Colonic mucosa (tissue), 4 donors: ENCODE measurements around the gene RBM15B. TPM values are rescaled to one million over a fixed set of nuclear protein-coding genes. Genes with fewer than 3 reads are reported as not detected.
"Not testable (repeated sequence)": the region's sequence is repeated elsewhere in the genome, so short reads cannot be mapped to it uniquely, and the experiment has no call there.

Experiments
- DNase-seq: peaks from one replicate; pipeline ENCODE4 v3.0.0-alpha.2; 2020
- H3K27ac ChIP-seq: fragments of 200-600 bp; one replicate; pipeline ENCODE4 v1.8.0; 2021
- H3K27me3 ChIP-seq: fragments of 200-600 bp; one replicate; pipeline ENCODE4 v1.8.0; 2021
- H3K36me3 ChIP-seq: fragments of 200-600 bp; one replicate; pipeline ENCODE4 v1.8.0; 2021
- H3K4me1 ChIP-seq: fragments of 200-600 bp; one replicate; pipeline ENCODE4 v1.8.0; 2021; ENCODE audit warnings: mild to moderate bottlenecking
- H3K4me3 ChIP-seq: fragments of 200-600 bp; one replicate; pipeline ENCODE4 v1.8.0; 2021
- H3K9ac ChIP-seq, 2 donors: one replicate each; pipeline ENCODE4 v1.7.0; 2013; ENCODE audit warnings: control low read depth in 2 of 2, low read depth in 2 of 2, low read length in 2 of 2
- H3K9me3 ChIP-seq: fragments of 200-600 bp; one replicate; pipeline ENCODE4 v1.8.0; 2021
- intact Hi-C: fragments of 100-400 bp; cut with DNase I; formaldehyde crosslinking; loops from one replicate; pipeline ENCODE4 v1.14.1; 2022
- total RNA-seq, 2 donors: library from RNA; stranded (reverse); fragmentation: NEBNext Ultra II Directional in 1 of 2; extraction: Animal tissue kit (Norgen Biotek cat#: 25700) in 1 of 2; gene quantifications; one replicate each; pipeline ENCODE4 v1.2.1, GENCODE V29; 2021
- TF ChIP-seq, protein P1 (sequence below): fragments of 200-600 bp; IDR thresholded peaks from one replicate; pipeline ENCODE4 v1.8.0; 2022; ENCODE audit warnings: antibody characterized with exemption, mild to moderate bottlenecking
- donor health status: healthy.
- donor health status: DM: no; HTN: no; CAD: no.
- donor health status: DM: no; HTN: no; CAD: no.

The RBM15B gene
- total RNA-seq, 2 donors from 2014 or later: 31.8 to 35.4 TPM

DNA sequence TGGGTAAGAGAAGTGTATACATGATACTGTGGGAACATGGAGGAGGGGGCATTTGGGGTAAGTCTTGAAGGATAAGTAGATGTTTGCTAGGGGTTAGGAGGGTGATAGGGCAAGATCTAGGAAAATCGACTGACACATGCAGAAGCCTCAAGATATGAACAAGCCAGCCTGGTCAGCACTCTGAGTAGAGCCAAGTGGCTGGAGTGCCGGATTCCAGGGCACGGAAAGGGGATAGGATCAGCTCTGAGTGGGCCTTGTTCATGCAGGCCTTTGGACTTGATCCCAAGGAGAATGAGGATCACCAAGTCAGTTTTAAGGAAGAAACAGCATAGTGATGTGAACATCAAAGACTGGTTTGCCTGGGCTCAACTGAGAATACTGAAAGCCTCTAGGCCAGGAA lies 30.3 kb upstream of the RBM15B start:
- H3K4me3 ChIP-seq: no peak overlapping the region
- H3K27me3 ChIP-seq: no peaks in the 10 kb centered on the region
- H3K4me1 ChIP-seq: no peaks in the 10 kb centered on the region
- DNase-seq: no peak
- no peaks in the 10 kb centered on the region for H3K9me3 ChIP-seq
- no peak overlapping the region for H3K9ac ChIP-seq
- intact Hi-C loops: no loop called here
- TF ChIP-seq, protein P1, sequence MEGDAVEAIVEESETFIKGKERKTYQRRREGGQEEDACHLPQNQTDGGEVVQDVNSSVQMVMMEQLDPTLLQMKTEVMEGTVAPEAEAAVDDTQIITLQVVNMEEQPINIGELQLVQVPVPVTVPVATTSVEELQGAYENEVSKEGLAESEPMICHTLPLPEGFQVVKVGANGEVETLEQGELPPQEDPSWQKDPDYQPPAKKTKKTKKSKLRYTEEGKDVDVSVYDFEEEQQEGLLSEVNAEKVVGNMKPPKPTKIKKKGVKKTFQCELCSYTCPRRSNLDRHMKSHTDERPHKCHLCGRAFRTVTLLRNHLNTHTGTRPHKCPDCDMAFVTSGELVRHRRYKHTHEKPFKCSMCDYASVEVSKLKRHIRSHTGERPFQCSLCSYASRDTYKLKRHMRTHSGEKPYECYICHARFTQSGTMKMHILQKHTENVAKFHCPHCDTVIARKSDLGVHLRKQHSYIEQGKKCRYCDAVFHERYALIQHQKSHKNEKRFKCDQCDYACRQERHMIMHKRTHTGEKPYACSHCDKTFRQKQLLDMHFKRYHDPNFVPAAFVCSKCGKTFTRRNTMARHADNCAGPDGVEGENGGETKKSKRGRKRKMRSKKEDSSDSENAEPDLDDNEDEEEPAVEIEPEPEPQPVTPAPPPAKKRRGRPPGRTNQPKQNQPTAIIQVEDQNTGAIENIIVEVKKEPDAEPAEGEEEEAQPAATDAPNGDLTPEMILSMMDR: no peak
- H3K27ac ChIP-seq: no peak overlapping the region
- H3K36me3 ChIP-seq: no peaks in the 10 kb centered on the region

DNA sequence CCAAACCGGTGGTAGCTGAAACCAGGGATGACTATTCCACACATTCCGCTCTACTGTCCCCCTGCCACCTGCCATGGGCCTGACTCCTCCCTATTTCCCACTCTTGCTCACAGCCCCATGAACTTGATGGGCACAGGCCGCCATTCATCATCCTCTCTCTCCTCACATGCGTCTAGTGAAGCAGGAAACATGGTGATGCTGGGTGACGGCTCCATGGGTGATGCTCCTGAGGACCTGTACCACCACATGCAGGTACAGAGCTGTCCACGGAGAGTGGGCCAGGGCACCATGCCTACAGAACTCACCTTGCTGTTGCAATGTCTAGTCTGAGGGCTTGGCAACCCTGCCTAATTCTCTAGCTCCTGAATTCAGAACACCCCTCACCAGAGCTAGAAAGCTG lies 29.3 kb upstream of the RBM15B start:
- H3K9ac ChIP-seq: no peak overlapping the region
- H3K36me3 ChIP-seq: no peaks in the 10 kb centered on the region
- no peaks in the 10 kb centered on the region for H3K4me1 ChIP-seq
- no peaks in the 10 kb centered on the region for H3K9me3 ChIP-seq
- no peak overlapping the region for H3K4me3 ChIP-seq
- no peak overlapping the region for H3K27ac ChIP-seq
- no peaks in the 10 kb centered on the region for H3K27me3 ChIP-seq
- TF ChIP-seq, protein P1: no peak
- no peak for DNase-seq
- intact Hi-C loops: no loop called here

DNA sequence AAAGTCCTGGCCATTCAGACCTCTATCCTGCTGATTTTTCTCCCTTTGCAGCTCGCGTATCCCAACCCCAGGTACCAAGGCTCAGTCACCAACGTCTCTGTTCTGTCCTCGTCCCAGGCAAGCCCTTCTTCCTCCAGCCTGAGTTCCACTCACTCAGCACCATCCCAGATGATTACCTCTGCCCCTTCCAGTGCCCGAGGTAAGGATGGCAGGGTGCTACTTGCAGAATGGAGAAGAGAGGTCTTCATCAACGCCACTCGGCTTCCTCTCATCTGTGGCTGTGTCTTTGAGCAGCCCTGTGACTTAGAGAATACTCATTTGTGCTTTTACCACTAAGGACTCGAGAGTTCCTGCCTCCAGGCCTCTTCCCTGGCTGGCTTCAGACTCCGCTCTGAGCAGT lies 28.6 kb upstream of the RBM15B start:
- H3K9ac ChIP-seq: no peak overlapping the region
- H3K4me3 ChIP-seq: no peak overlapping the region
- no peaks in the 10 kb centered on the region for H3K9me3 ChIP-seq
- no peak for DNase-seq
- TF ChIP-seq, protein P1: no peak
- intact Hi-C loops: no loop called here
- H3K27me3 ChIP-seq: no peaks in the 10 kb centered on the region
- no peak overlapping the region for H3K27ac ChIP-seq
- H3K36me3 ChIP-seq: no peaks in the 10 kb centered on the region
- H3K4me1 ChIP-seq: no peaks in the 10 kb centered on the region

DNA sequence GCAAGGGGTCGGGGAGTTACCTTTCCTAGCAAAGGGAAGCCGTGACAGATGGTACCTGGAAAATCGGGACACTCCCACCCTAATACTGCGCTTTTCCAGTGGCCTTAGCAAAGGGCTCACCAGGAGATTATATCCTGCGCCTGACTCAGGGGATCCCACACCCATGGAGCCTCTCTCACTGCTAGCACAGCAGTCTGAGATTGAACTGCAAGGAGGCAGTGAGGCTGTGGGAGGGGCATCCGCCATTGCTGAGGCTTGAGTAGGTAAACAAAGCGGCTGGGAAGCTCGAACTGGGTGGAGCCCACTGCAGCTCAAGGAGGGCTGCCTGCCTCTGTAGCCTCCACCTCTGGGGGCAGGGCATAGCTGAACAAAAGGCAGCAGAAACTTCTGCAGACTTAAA lies 22.8 kb upstream of the RBM15B start:
- H3K4me3 ChIP-seq, H3K9ac ChIP-seq, DNase-seq, H3K4me1 ChIP-seq, intact Hi-C loops, H3K27me3 ChIP-seq, H3K27ac ChIP-seq, H3K36me3 ChIP-seq, H3K9me3 ChIP-seq: not testable (repeated sequence)

DNA sequence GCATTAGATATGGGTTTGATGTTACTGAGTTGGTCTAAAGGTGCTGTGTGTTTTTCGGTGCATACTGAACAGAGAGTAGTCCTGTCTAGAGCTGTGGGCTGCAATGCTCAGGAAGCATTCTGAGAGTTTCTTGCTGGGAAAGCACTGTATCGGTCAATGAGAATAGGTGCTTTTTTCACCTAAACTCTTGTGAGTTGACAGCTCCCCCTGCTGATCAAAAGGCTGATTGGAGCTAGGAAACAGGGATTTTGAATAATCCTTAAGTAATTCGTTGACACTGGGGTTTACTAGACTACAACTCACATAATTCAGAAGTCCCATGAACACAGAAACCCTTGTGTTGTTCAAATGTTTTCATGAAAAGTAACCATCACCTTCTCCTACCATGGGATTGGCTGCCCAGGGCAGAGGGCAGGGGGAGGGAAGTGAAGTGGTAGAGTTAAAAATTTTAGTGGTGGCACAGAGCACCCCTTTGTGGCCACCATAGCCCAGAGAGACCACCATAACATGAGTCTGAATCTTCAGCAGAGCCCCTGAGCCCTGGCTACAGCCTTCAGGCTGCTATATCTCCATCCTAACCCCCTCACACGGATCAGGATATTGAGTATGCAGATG lies 19.0 kb upstream of the RBM15B start:
- H3K27ac ChIP-seq: no peak overlapping the region
- peak; percentile 67 for DNase-seq
- no peak overlapping the region for H3K4me3 ChIP-seq
- H3K36me3 ChIP-seq: no peaks in the 10 kb centered on the region
- intact Hi-C loops: loop anchor here (5.0 kb wide), 2 partner anchors 400 to 755 kb away; partner anchors contain the start of gene MAPKAPK3
- no peak overlapping the region for H3K9ac ChIP-seq
- TF ChIP-seq, protein P1: peak; percentile 59
- H3K9me3 ChIP-seq: no peaks in the 10 kb centered on the region
- no peaks in the 10 kb centered on the region for H3K27me3 ChIP-seq
- H3K4me1 ChIP-seq: no peaks in the 10 kb centered on the region

DNA sequence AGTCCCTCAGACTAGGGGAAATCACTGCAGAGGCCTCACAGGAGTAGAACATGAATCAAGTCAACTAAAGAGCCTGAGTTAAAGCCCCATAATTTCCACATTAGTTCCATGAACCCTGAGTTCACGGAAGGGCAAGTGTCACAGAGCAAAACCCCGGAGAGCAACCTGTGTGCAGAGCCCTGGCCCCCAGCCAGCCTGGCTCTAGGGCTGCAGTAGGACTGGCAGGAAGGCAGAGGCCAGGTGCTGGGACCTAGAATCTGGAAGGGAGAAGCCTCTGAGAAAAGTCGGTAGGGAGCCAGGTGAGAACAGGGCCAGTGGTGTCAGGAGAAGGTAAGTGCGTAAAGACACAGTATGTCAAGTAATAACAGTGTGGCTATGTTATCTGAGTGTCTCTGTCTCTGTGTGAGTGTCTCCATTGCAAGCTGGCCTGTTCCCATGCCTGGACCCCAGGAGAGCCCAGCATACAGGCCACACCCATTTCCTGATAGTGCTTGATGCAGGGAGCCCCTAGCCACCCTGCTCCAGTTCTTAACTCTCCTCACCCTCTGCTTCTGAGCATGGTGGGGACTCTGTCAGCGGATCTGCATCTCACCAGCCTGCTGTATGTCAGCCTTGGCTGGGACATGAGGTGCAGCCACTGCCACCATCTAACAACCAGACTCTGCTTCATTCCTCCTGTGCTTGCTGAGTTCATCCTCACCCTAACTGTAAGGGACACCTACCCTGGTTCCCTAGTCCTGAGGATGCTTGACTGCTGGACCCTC lies 17.2 kb upstream of the RBM15B start:
- Histone ChIP-seq H3K9me3 (no peaks in the 10 kb centered on the region), H3K4me1 (no peaks in the 10 kb centered on the region), H3K36me3 (no peaks in the 10 kb centered on the region), H3K27ac (no peak overlapping the region), H3K4me3 (no peak overlapping the region), H3K9ac (no peak overlapping the region), H3K27me3 (no peaks in the 10 kb centered on the region)
- TF ChIP-seq, protein P1: no peak
- no peak for DNase-seq
- intact Hi-C loops: loop anchor here (5.0 kb wide), 2 partner anchors 402 to 757 kb away; partner anchors contain the start of gene MAPKAPK3
